Measurements from ENCODE around the gene DCAKD. TPM values are rescaled to one million over a fixed set of nuclear protein-coding genes. Genes with fewer than 3 reads are reported as not detected.
"Not testable (repeated sequence)": the region's sequence is repeated elsewhere in the genome, so short reads cannot be mapped to it uniquely, and the experiment has no call there.

The DCAKD gene
- total RNA-seq, 3 donors from 2014 or later (not counting 1 experiment from before 2014, with no cell fraction given): 15.4 to 21.4 (median 21.1) TPM

DNA sequence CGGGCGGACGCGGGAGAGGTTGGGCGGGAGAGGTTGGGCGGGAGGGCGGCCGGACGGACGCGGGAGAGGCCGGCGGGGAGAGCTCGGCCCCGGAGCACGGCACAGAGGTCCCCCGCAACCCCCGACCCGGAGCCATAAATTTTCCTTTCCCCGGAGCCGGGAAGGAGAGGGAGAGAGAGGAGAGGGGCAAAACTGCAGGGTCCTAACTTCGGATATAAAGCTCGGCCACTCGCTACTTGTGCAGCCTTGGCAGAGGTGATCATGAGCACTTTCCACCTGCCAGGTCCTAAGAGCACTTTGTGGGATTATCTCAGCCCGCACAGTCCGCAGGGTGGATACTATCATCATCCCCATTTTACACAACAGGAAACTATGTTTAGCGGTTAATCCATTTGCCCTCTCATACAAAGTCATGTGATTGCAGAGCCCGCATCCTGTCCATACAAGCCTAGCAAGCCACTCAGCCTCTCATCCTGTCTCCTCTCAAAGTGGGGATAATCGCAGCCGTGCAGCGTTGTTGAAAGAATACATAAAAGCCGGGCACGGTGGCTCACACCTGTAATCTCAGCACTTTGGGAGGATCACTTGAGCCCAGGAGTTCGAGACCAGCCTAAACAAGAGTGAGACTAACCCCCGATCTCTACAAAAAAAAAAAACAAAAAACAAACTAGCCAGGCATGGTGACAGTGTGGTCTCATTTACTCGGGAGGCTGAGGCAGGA lies 780 bp upstream of the DCAKD start:
- DNase-seq: peak; percentile 28 to 69
- no peaks in the 10 kb centered on the region for H3K27me3 Mint-ChIP-seq (ENCODE audit: low read depth in 2 of 2)
- H3K4me3 ChIP-seq (ENCODE audit: low read length): peak overlapping the region; percentile 24
- H3K27ac ChIP-seq (ENCODE audit: low read length): peak overlapping the region; percentile 50
- ATAC-seq: peak in 1 of 3 donors; percentile 41
- no peaks in the 10 kb centered on the region for H3K27me3 ChIP-seq (ENCODE audit: control insufficient read depth, insufficient read depth, low read length)
- TF ChIP-seq, protein P1, sequence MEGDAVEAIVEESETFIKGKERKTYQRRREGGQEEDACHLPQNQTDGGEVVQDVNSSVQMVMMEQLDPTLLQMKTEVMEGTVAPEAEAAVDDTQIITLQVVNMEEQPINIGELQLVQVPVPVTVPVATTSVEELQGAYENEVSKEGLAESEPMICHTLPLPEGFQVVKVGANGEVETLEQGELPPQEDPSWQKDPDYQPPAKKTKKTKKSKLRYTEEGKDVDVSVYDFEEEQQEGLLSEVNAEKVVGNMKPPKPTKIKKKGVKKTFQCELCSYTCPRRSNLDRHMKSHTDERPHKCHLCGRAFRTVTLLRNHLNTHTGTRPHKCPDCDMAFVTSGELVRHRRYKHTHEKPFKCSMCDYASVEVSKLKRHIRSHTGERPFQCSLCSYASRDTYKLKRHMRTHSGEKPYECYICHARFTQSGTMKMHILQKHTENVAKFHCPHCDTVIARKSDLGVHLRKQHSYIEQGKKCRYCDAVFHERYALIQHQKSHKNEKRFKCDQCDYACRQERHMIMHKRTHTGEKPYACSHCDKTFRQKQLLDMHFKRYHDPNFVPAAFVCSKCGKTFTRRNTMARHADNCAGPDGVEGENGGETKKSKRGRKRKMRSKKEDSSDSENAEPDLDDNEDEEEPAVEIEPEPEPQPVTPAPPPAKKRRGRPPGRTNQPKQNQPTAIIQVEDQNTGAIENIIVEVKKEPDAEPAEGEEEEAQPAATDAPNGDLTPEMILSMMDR (IDR thresholded peaks at IDR 0.05): no peak
- no peaks in the 10 kb centered on the region for H3K36me3 ChIP-seq (ENCODE audit: control insufficient read depth, insufficient read depth, low read length)
- H3K4me3 Mint-ChIP-seq: peak overlapping the region; percentile 73
- no peaks in the 10 kb centered on the region for H3K36me3 Mint-ChIP-seq
- intact Hi-C loops (cut with micrococcal nuclease): loop anchor here (1.0 to 5.0 kb wide), 2 partner anchors 9 to 105 kb away; partner anchors contain the start of genes KIF18B and NMT1
- peaks cover 30% of the 10 kb centered on the region for H3K4me1 ChIP-seq (ENCODE audit: control insufficient read depth, insufficient read depth, low read length)
- no peaks in the 10 kb centered on the region for H3K9me3 ChIP-seq (ENCODE audit: control insufficient read depth, insufficient read depth, low read length)
- H3K27ac Mint-ChIP-seq: peak overlapping the region; percentile 76 to 79
- no peaks in the 10 kb centered on the region for H3K9me3 Mint-ChIP-seq
- peaks cover 22 to 24% of the 10 kb centered on the region in 2 donors for H3K4me1 Mint-ChIP-seq
- 12% methylated on average over 36 of the region's 36 CpGs for WGBS (ENCODE audit: insufficient coverage)

DNA sequence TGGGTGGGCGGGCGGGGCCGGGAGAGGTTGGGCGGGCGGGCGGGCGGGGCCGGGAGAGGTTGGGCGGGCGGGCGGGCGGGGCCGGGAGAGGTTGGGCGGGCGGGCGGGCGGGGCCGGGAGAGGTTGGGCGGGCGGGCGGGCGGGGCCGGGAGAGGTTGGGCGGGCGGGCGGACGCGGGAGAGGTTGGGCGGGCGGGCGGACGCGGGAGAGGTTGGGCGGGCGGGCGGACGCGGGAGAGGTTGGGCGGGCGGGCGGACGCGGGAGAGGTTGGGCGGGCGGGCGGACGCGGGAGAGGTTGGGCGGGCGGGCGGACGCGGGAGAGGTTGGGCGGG lies 254 bp upstream of the DCAKD start:
- Mint-ChIP-seq H3K4me1 (peaks cover 22 to 24% of the 10 kb centered on the region in 2 donors), H3K27ac (peak overlapping the region in 1 of 2 donors; percentile 97)
- not testable (repeated sequence) for H3K9me3 ChIP-seq (ENCODE audit: control insufficient read depth, insufficient read depth, low read length); H3K27me3 ChIP-seq (ENCODE audit: control insufficient read depth, insufficient read depth, low read length); H3K4me3 ChIP-seq (ENCODE audit: low read length); H3K36me3 Mint-ChIP-seq; H3K36me3 ChIP-seq (ENCODE audit: control insufficient read depth, insufficient read depth, low read length); DNase-seq; H3K27me3 Mint-ChIP-seq (ENCODE audit: low read depth in 2 of 2); ATAC-seq; H3K27ac ChIP-seq (ENCODE audit: low read length); H3K4me3 Mint-ChIP-seq; H3K9me3 Mint-ChIP-seq
- intact Hi-C loops (cut with micrococcal nuclease): loop anchor here (1.0 to 5.0 kb wide), 2 partner anchors 10 to 104 kb away; partner anchors contain the start of genes KIF18B and NMT1
- peaks cover 30% of the 10 kb centered on the region for H3K4me1 ChIP-seq (ENCODE audit: control insufficient read depth, insufficient read depth, low read length)
- WGBS (ENCODE audit: insufficient coverage): 0% methylated on average over 3 of the region's 54 CpGs

DNA sequence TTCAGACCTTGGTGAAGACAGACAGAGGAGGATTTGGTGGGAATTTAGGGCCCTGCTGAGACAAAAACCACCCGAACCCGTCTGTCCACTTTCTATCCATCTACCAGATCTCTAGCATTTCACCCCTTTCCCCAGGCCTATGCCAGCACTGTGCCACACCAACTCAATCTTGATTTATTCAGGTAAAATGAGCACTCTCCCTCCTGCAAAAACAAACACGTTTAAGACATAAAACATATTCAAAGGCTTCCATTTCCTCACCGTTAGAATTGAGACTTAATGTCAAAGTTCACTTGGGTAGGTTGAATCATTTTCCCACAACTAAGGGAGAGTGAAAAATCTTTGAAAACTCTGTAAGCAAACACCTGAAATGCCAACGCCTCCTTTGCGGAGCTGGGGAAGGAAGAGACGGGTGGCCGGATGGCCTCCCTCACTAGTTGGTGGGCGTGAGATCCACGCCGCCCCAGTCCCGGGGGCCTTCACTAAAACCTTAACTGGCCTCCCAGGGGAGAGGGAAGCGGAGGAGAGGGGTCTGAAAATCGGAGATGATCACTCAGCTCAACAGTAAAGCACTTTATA lies 862 bp downstream of the DCAKD start:
- peaks cover 30% of the 10 kb centered on the region for H3K4me1 ChIP-seq (ENCODE audit: control insufficient read depth, insufficient read depth, low read length)
- H3K27ac ChIP-seq (ENCODE audit: low read length): peak overlapping the region; percentile 93
- no peaks in the 10 kb centered on the region for H3K27me3 Mint-ChIP-seq (ENCODE audit: low read depth in 2 of 2)
- DNase-seq: peak; percentile 21 to 61
- no peaks in the 10 kb centered on the region for H3K36me3 Mint-ChIP-seq
- H3K27ac Mint-ChIP-seq: peak overlapping the region; percentile 93 to 97
- 7% methylated on average over 13 of the region's 14 CpGs for WGBS (ENCODE audit: insufficient coverage)
- TF ChIP-seq, protein P1 (IDR thresholded peaks at IDR 0.05): no peak
- peaks cover 21 to 24% of the 10 kb centered on the region in 2 donors for H3K4me1 Mint-ChIP-seq
- H3K9me3 ChIP-seq (ENCODE audit: control insufficient read depth, insufficient read depth, low read length): no peaks in the 10 kb centered on the region
- H3K4me3 Mint-ChIP-seq: peak overlapping the region; percentile 89
- no peaks in the 10 kb centered on the region for H3K27me3 ChIP-seq (ENCODE audit: control insufficient read depth, insufficient read depth, low read length)
- H3K9me3 Mint-ChIP-seq: no peaks in the 10 kb centered on the region
- peak overlapping the region; percentile 78 for H3K4me3 ChIP-seq (ENCODE audit: low read length)
- intact Hi-C loops (cut with micrococcal nuclease): loop anchor here (5.0 kb wide), 1 partner anchor 103 kb away; the partner anchor contains the start of gene KIF18B
- no peak for ATAC-seq
- no peaks in the 10 kb centered on the region for H3K36me3 ChIP-seq (ENCODE audit: control insufficient read depth, insufficient read depth, low read length)

DNA sequence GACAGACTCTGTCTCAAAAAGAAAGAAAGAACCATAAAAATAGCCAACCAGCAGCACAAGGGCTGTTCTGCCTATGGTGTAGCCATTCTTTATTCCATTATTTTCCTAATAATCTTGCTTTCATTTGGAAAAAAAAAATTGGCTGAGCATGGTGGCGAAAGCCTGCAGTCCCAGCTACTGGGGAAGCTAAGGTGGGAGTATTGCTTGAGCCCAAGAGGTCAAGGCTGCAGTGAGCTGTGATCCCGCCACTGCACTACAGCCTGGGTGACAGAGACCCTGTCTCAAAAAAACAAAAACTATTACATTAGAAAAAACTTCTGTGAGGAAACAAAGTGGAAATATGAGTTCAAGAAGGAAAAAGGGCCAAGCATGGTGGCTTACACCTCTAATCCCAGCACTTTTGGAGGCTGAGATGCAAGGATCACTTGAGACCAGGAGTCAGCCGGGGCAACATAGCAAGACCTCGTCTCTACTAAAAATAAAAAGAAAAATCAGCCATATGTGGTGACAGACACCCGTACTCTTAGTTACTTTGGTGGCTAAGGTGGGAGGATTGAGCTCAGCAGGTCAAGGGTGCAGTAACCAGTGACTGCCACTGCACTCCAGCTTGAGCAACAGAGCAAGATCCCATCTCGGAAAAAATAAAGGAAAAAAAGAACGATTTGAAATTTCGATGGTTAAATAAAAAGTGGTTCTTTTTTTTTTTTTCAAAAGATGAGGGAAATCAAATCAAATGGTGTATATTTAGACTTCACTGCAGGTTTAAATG lies 2.5 kb downstream of the DCAKD start:
- Histone ChIP-seq H3K4me3 (ENCODE audit: low read length) (no peak overlapping the region), H3K27ac (ENCODE audit: low read length) (no peak overlapping the region), H3K9me3 (ENCODE audit: control insufficient read depth, insufficient read depth, low read length) (no peaks in the 10 kb centered on the region), H3K36me3 (ENCODE audit: control insufficient read depth, insufficient read depth, low read length) (no peaks in the 10 kb centered on the region), H3K27me3 (ENCODE audit: control insufficient read depth, insufficient read depth, low read length) (no peaks in the 10 kb centered on the region), H3K4me1 (ENCODE audit: control insufficient read depth, insufficient read depth, low read length) (peaks cover 30% of the 10 kb centered on the region)
- DNase-seq (peak in 1 of 2 donors; percentile 25), ATAC-seq (no peak)
- H3K36me3 Mint-ChIP-seq: no peaks in the 10 kb centered on the region
- H3K27me3 Mint-ChIP-seq (ENCODE audit: low read depth in 2 of 2): no peaks in the 10 kb centered on the region
- H3K4me3 Mint-ChIP-seq: peak overlapping the region; percentile 6
- peak overlapping the region; percentile 31 to 45 for H3K27ac Mint-ChIP-seq
- WGBS (ENCODE audit: insufficient coverage): 90% methylated on average over 7 of the region's 8 CpGs
- peaks cover 18 to 24% of the 10 kb centered on the region in 2 donors for H3K4me1 Mint-ChIP-seq
- intact Hi-C loops (cut with micrococcal nuclease): no loop called here
- H3K9me3 Mint-ChIP-seq: no peaks in the 10 kb centered on the region
- TF ChIP-seq, protein P1 (IDR thresholded peaks at IDR 0.05): no peak

Data from natural killer cell (primary cell).